SK-N-SH (cell line): ENCODE data around the gene GAL.
"Not testable (repeated sequence)": the region's sequence is repeated elsewhere in the genome, so short reads cannot be mapped to it uniquely, and the experiment has no call there.

ENCODE experiments used
- TAF1 ChIP-seq: IDR thresholded peaks from 2 replicates; pipeline ENCODE4 v1.6.1; 2012; ENCODE audit warnings: low read depth, mild to moderate bottlenecking, low read length, moderate library complexity, borderline replicate concordance
- USF1 ChIP-seq: IDR thresholded peaks from 2 replicates; pipeline ENCODE4 v1.4.0; 2012; ENCODE audit warnings: low read depth, borderline replicate concordance

- not testable (repeated sequence) for TF ChIP-seq USF1, TAF1
Measured at GRCh38 chr11:68634606-68635005, 49.7 kb upstream of the GAL start.
